GM12878 (cell line): ENCODE measurements around the gene CD300A. TPM values are rescaled to one million over a fixed set of nuclear protein-coding genes. Genes with fewer than 3 reads are reported as not detected.

ENCODE experiments used
- ATAC-seq: fragments of 200-7000 bp; cut with Tn5 transposase; 3 replicates; pipeline ENCODE4 v1.9.1; 2020; ENCODE audit warnings: mild to moderate bottlenecking, moderate library complexity
- BruUV-seq: library from RNA; stranded (reverse); fragments of 400-500 nt; replicated peaks from 2 replicates; lab custom pipeline; 2021; lab: Mats Ljungman, UMichigan
- CTCF ChIA-PET: fragments of 300-600 bp; sonication (Branson Sonifier 250); formaldehyde crosslinking; extraction: SDS; loops from one replicate; lab custom pipeline; 2021; ENCODE audit warnings: inconsistent platforms; lab: Yijun Ruan, JAX
- POLR2A ChIA-PET: fragments of 350-600 bp; formaldehyde crosslinking; extraction: SDS; loops from one replicate; lab custom pipeline; 2021; ENCODE audit warnings: inconsistent platforms; lab: Charles Lee
- RAD21 ChIA-PET: fragments of 300-600 bp; sonication (Branson Sonifier 250); formaldehyde crosslinking; loops from one replicate; lab custom pipeline; 2023; ENCODE audit warnings: antibody characterized with exemption; ENCODE audit not compliant: unreplicated experiment; lab: Charles Lee
- SMC1A ChIA-PET: fragments of 300-600 bp; sonication (Branson Sonifier 250); formaldehyde crosslinking; loops from one replicate; lab custom pipeline; 2023; ENCODE audit not compliant: unreplicated experiment, uncharacterized antibody; lab: Charles Lee
- DNase-seq: peaks from one replicate; pipeline ENCODE4 v3.0.0-alpha.2; 2011; ENCODE audit warnings: low read depth, low spot score
- FAIRE-seq: peaks from 3 replicates; lab custom pipeline; 2011; peaks lifted over from hg19 to GRCh38; lab: Jason Lieb, UNC
- H2AFZ ChIP-seq: 2 replicates; pipeline ENCODE4 v1.6.0; 2011; ENCODE audit warnings: low read depth, low read length, control low read depth; ENCODE audit not compliant: control insufficient read depth
- H3K27ac ChIP-seq: 2 replicates; pipeline ENCODE4 v1.5.1; 2011; ENCODE audit warnings: control low read depth; ENCODE audit not compliant: control insufficient read depth, insufficient read depth
- H3K27me3 ChIP-seq, 2 experiments: replicated peaks in 1 of 2; 2 replicates each; pipeline versions ENCODE4 v1.6.0 to v1.6.1; 2011; ENCODE audit warnings: low read length in 1 of 2; ENCODE audit not compliant: control insufficient read depth in 2 of 2, insufficient read depth in 2 of 2
- H3K36me3 ChIP-seq, 2 experiments: 2 replicates each; pipeline ENCODE4 v1.5.1; 2011; ENCODE audit warnings: low read length in 1 of 2; ENCODE audit not compliant: control insufficient read depth in 2 of 2, insufficient read depth in 2 of 2
- H3K4me1 ChIP-seq: 2 replicates; pipeline ENCODE4 v1.6.1; 2011; ENCODE audit warnings: mild to moderate bottlenecking, low read length, moderate library complexity, mixed read lengths; ENCODE audit not compliant: control insufficient read depth, insufficient read depth
- H3K4me2 ChIP-seq: 2 replicates; pipeline ENCODE4 v1.6.0; 2011; ENCODE audit warnings: control low read depth; ENCODE audit not compliant: control insufficient read depth, insufficient read depth
- H3K4me3 ChIP-seq: fragments of 200-600 bp; sonication (generic); 2 replicates; pipeline ENCODE4 v1.5.1; 2016
- H3K79me2 ChIP-seq: 2 replicates; pipeline ENCODE4 v1.6.0; 2011; ENCODE audit warnings: low read length; ENCODE audit not compliant: control insufficient read depth, insufficient read depth
- H3K9ac ChIP-seq: 2 replicates; pipeline ENCODE4 v1.8.0; 2011; ENCODE audit warnings: low read length, control low read depth, mixed read lengths; ENCODE audit not compliant: control insufficient read depth, insufficient read depth
- H3K9me3 ChIP-seq: replicated peaks from 3 replicates; pipeline ENCODE4 v1.5.1; 2011; ENCODE audit warnings: mild to moderate bottlenecking, low read length; ENCODE audit not compliant: control insufficient read depth, insufficient read depth
- H4K20me1 ChIP-seq: 2 replicates; pipeline ENCODE4 v1.6.0; 2011; ENCODE audit not compliant: control insufficient read depth, insufficient read depth
- ATF7 ChIP-seq: fragments of 450-650 bp; IDR thresholded peaks from 2 replicates; pipeline ENCODE4 v1.6.1; 2016; ENCODE audit warnings: low read depth, mild to moderate bottlenecking
- E4F1 ChIP-seq: fragments of 450-650 bp; IDR thresholded peaks from 2 replicates; pipeline ENCODE4 v1.6.1; 2018; ENCODE audit warnings: borderline replicate concordance, mild to moderate bottlenecking; ENCODE audit not compliant: partially characterized antibody
- ESRRA ChIP-seq: IDR thresholded peaks from 2 replicates; pipeline ENCODE4 v1.6.1; 2012; ENCODE audit warnings: mild to moderate bottlenecking, low read length, improper control_type of control experiment
- FOXK2 ChIP-seq: fragments of 450-650 bp; IDR thresholded peaks from 2 replicates; pipeline ENCODE4 v1.6.1; 2017; ENCODE audit warnings: mild to moderate bottlenecking, moderate library complexity
- HDAC6 ChIP-seq: fragments of 200-600 bp; sonication (generic); IDR thresholded peaks from one replicate; pipeline ENCODE4 v1.8.0; 2017; ENCODE audit warnings: antibody characterized with exemption; ENCODE audit not compliant: unreplicated experiment
- IRF4 ChIP-seq: IDR thresholded peaks from 2 replicates; pipeline ENCODE4 v1.6.1; 2011; ENCODE audit warnings: low read depth, low read length
- JUNB ChIP-seq: IDR thresholded peaks from 2 replicates; pipeline ENCODE4 v1.6.1; 2016; ENCODE audit warnings: antibody characterized with exemption, mild to moderate bottlenecking
- KLF5 ChIP-seq: fragments of 450-650 bp; IDR thresholded peaks from 2 replicates; pipeline ENCODE4 v1.6.1; 2014; ENCODE audit warnings: mild to moderate bottlenecking; ENCODE audit not compliant: partially characterized antibody
- PRDM15 ChIP-seq: fragments of 450-650 bp; formaldehyde crosslinking; IDR thresholded peaks from 2 replicates; pipeline ENCODE4 v1.4.0; 2020; ENCODE audit warnings: mild to moderate bottlenecking, moderate library complexity
- RAD21 ChIP-seq: IDR thresholded peaks from 2 replicates; pipeline ENCODE4 v1.6.1; 2011; ENCODE audit warnings: mild to moderate bottlenecking, low read depth, low read length, moderate library complexity; ENCODE audit not compliant: insufficient read depth
- RELB ChIP-seq: fragments of 450-650 bp; IDR thresholded peaks from 2 replicates; pipeline ENCODE4 v1.6.1; 2017; ENCODE audit warnings: low read depth, mild to moderate bottlenecking, moderate library complexity
- SPI1 ChIP-seq: IDR thresholded peaks from 2 replicates; pipeline ENCODE4 v1.6.1; 2011; ENCODE audit warnings: low read depth, mild to moderate bottlenecking, low read length, moderate library complexity, borderline replicate concordance; ENCODE audit not compliant: insufficient read depth
- YBX1 ChIP-seq: fragments of 450-650 bp; IDR thresholded peaks from 2 replicates; pipeline ENCODE4 v1.6.1; 2016; ENCODE audit warnings: antibody characterized with exemption
- WGBS: methylation state at CpG from one replicate; pipeline ENCODE4 v1.1.6; 2016; ENCODE audit warnings: low lambda C conversion rate; ENCODE audit not compliant: insufficient replicate concordance, insufficient coverage; ENCODE audit errors: missing lambda C conversion rate; 5-methylcytosine and 5-hydroxymethylcytosine counted together
- in situ Hi-C: fragments of 300-500 bp; cut with MboI; formaldehyde crosslinking; loops from 9 replicates; pipeline ENCODE4 v1.14.3; 2018; ENCODE audit warnings: mixed read lengths
- intact Hi-C: fragments of 100-400 bp; cut with micrococcal nuclease; formaldehyde crosslinking; loops from one replicate; pipeline ENCODE4 v1.14.2; 2022; ENCODE audit not compliant: unreplicated experiment
- polyA plus RNA-seq, 11 experiments: library from polyadenylated mRNA; depleted of rRNA in 4 of 11; unstranded in 6 of 11; stranded (reverse) in 5 of 11; fragments of >200 nt; fragmentation: Nextera tagmentation in 4 of 11; fragmentation: Illumina TruSeq in 1 of 11; extraction: Ambion mirVana in 4 of 11; extraction: Trizol in 1 of 11; gene quantifications; 1 replicate in 1 of 11; 2 replicates in 10 of 11; pipeline versions ENCODE4 v1.2.1 to v1.2.3, GENCODE V29; 2011 to 2016; ENCODE audit warnings: inconsistent platforms in 2 of 11, missing spikeins in 2 of 11, low read depth in 1 of 11
- total RNA-seq, 4 experiments: library from RNA; depleted of rRNA in 3 of 4; stranded (reverse); fragments of >200 nt in 3 of 4; fragmentation: Illumina TruSeq in 1 of 4; extraction: Trizol in 1 of 4; gene quantifications; 2 replicates each; pipeline versions ENCODE4 v1.2.1 to v1.2.3, GENCODE V29; 2013 to 2021

Gene CD300A
- total and polyA plus RNA-seq, 10 of the 15 experiments (the other 5 are each of a cell fraction or from before 2014, with no cell fraction given): 10.6 to 128 (median 36.1) TPM

- no peak for TF ChIP-seq PRDM15 (CRISPR knock-in tag)
- no peak for TF ChIP-seq ATF7
- no peak for TF ChIP-seq ESRRA
- peak; percentile 98 for TF ChIP-seq RAD21
- no peak for TF ChIP-seq KLF5
- no peak for TF ChIP-seq YBX1
- no peak for TF ChIP-seq HDAC6
Observed at GRCh38 chr17:74457146-74457819, 9.2 kb upstream of the CD300A start (continued).

- POLR2A ChIA-PET: interaction anchor here (0.6 to 2.7 kb wide), 3 partner anchors 11 to 78 kb away, joined by 3 to 10 read pairs (median 3); no protein-coding TSS in a partner anchor
- no peak for DNase-seq
- intact Hi-C loops: loop anchor here (1.0 to 5.0 kb wide), 5 partner anchors 40 to 157 kb away; no protein-coding TSS in a partner anchor
- H3K9me3 ChIP-seq: no peaks in the 10 kb centered on the region
- peaks cover 0 to 2% of the 10 kb centered on the region in 2 experiments; a peak in 2 of 4 replicates for H3K27me3 ChIP-seq
- H3K79me2 ChIP-seq: no peaks in the 10 kb centered on the region
- ATAC-seq: no peak
- no TSS peak for BruUV-seq
- H3K27ac ChIP-seq: no peak overlapping the region
- in situ Hi-C loops: no loop called here
- WGBS: 22% methylated on average over 6 of the region's 6 CpGs
- no peak for TF ChIP-seq RELB
- no peak for TF ChIP-seq SPI1
- TF ChIP-seq JUNB: no peak
- TF ChIP-seq KLF5: no peak
- TF ChIP-seq E4F1: no peak
- no peak for TF ChIP-seq FOXK2
- no peak for TF ChIP-seq IRF4
- H2AFZ ChIP-seq: no peak overlapping the region
- RAD21 ChIA-PET: interaction anchor here (1.1 to 7.1 kb wide), 7 partner anchors 10 to 89 kb away, joined by 3 to 83 read pairs (median 5); partner anchors contain the start of gene GPR142
- SMC1A ChIA-PET: interaction anchor here (0.6 to 6.2 kb wide), 16 partner anchors 10 to 279 kb away, joined by 3 to 47 read pairs (median 8); partner anchors contain the start of genes CD300LB and GPR142
- no peaks in the 10 kb centered on the region for H3K36me3 ChIP-seq
- H4K20me1 ChIP-seq: no peaks in the 10 kb centered on the region
- CTCF ChIA-PET: interaction anchor here (0.7 to 10.5 kb wide), 33 partner anchors 9 to 279 kb away, joined by 3 to 314 read pairs (median 7); partner anchors contain the start of genes CD300A, CD300LB and GPR142
- no peak overlapping the region for H3K4me3 ChIP-seq
- H3K4me2 ChIP-seq: no peak overlapping the region
- no peak overlapping the region for H3K9ac ChIP-seq
- H3K4me1 ChIP-seq: peaks cover 21% of the 10 kb centered on the region
- FAIRE-seq: no peak
Observed at GRCh38 chr17:74457820-74458166, 8.6 kb upstream of the CD300A start.
